GM12891 (cell line): ENCODE measurements around the gene GALT.

Experiments
- DNase-seq: peaks from one replicate; pipeline ENCODE4 v3.0.0; 2011; ENCODE audit warnings: low spot score; ENCODE audit not compliant: insufficient read length
- FAIRE-seq: peaks from 2 replicates; lab custom pipeline; 2011; peaks lifted over from hg19 to GRCh38; lab: Jason Lieb, UNC
- PAX5 ChIP-seq: IDR thresholded peaks from 2 replicates; pipeline ENCODE4 v1.6.1; 2011; ENCODE audit warnings: low read length, moderate library complexity, mild to moderate bottlenecking; ENCODE audit not compliant: insufficient read depth, severe bottlenecking
- POLR2A ChIP-seq: IDR thresholded peaks from 2 replicates; pipeline ENCODE4 v1.6.1; 2011; ENCODE audit warnings: low read depth, low read length, control low read depth
- POLR2AphosphoS5 ChIP-seq: IDR thresholded peaks from 2 replicates; pipeline ENCODE4 v1.6.1; 2011; ENCODE audit warnings: low read depth, low read length, control low read depth
- POU2F2 ChIP-seq: IDR thresholded peaks from 2 replicates; pipeline ENCODE4 v1.6.1; 2011; ENCODE audit warnings: low read depth, mild to moderate bottlenecking, control low read depth, low read length, moderate library complexity
- SPI1 ChIP-seq: IDR thresholded peaks from 2 replicates; pipeline ENCODE4 v1.6.1; 2011; ENCODE audit warnings: low read depth, low read length, control low read depth
- TAF1 ChIP-seq: IDR thresholded peaks from 2 replicates; pipeline ENCODE4 v1.6.1; 2011; ENCODE audit warnings: low read depth, low read length, control low read depth

Gene GALT

GRCh38 chr9:34690983-34691935, 44.8 kb downstream of the GALT start, which contains the start of gene CCL19:
CCL19 (minus strand) TSS chr9:34691276; CDS start chr9:34691139, 137 bp downstream.
- TF ChIP-seq SPI1 (no peak), POU2F2 (no peak), TAF1 (no peak), PAX5 (no peak), POLR2AphosphoS5 (no peak), POLR2A (no peak)
- DNase-seq = no peak
- no peak for FAIRE-seq

- DNase-seq = no peak
- no peak for FAIRE-seq
- no peak for TF ChIP-seq TAF1
- TF ChIP-seq SPI1 = no peak
- TF ChIP-seq POU2F2 = no peak
- no peak for TF ChIP-seq POLR2A
- no peak for TF ChIP-seq PAX5
- no peak for TF ChIP-seq POLR2AphosphoS5
These were observed 45.5 kb downstream of the GALT start for GRCh38 chr9:34691936-34692315.

GRCh38 chr9:34693560-34693959, 47.1 kb downstream of the GALT start:
- TF ChIP-seq POLR2A (no peak), TAF1 (no peak), POLR2AphosphoS5 (no peak), POU2F2 (no peak), PAX5 (no peak), SPI1 (no peak)
- no peak for FAIRE-seq
- DNase-seq = no peak

- DNase-seq (no peak), FAIRE-seq (no peak)
- TF ChIP-seq POLR2A (no peak), TAF1 (no peak), SPI1 (no peak), PAX5 (no peak), POLR2AphosphoS5 (no peak), POU2F2 (no peak)
These were observed 48.3 kb downstream of the GALT start for GRCh38 chr9:34694811-34695210.
